IPS-15b (cell line): ENCODE data around the gene SLC6A17.

ENCODE experiments used
- H3K27me3 ChIP-seq: one replicate; pipeline ENCODE4 v1.6.1; 2013; ENCODE audit warnings: low read length; ENCODE audit not compliant: control insufficient read depth, insufficient read depth
- H3K36me3 ChIP-seq: one replicate; pipeline ENCODE4 v1.6.1; 2013; ENCODE audit warnings: low read length; ENCODE audit not compliant: control insufficient read depth, insufficient read depth
- H3K4me1 ChIP-seq: one replicate; pipeline ENCODE4 v1.6.1; 2013; ENCODE audit warnings: mild to moderate bottlenecking, low read length; ENCODE audit not compliant: control insufficient read depth, insufficient read depth
- H3K4me3 ChIP-seq: one replicate; pipeline ENCODE4 v1.5.1; 2013; ENCODE audit warnings: low read depth, low read length
- H3K9ac ChIP-seq: one replicate; pipeline ENCODE4 v1.6.1; 2013; ENCODE audit warnings: low read depth, mild to moderate bottlenecking, low read length
- H3K9me3 ChIP-seq: one replicate; pipeline ENCODE4 v1.6.1; 2013; ENCODE audit warnings: mild to moderate bottlenecking, low read length; ENCODE audit not compliant: control insufficient read depth, insufficient read depth

Gene SLC6A17

GRCh38 chr1:110230381-110231199 lies 80.3 kb downstream of the SLC6A17 start:
- Histone ChIP-seq H3K4me3 (no peak overlapping the region), H3K36me3 (peaks cover 15% of the 10 kb centered on the region), H3K4me1 (no peaks in the 10 kb centered on the region), H3K9me3 (no peaks in the 10 kb centered on the region), H3K27me3 (no peaks in the 10 kb centered on the region), H3K9ac (peak overlapping the region; percentile 12)

- Histone ChIP-seq H3K4me3 (no peak overlapping the region), H3K36me3 (peaks cover 10% of the 10 kb centered on the region), H3K9ac (no peak overlapping the region), H3K9me3 (no peaks in the 10 kb centered on the region), H3K4me1 (peaks cover 5% of the 10 kb centered on the region), H3K27me3 (no peaks in the 10 kb centered on the region)
Observed at GRCh38 chr1:110233861-110234260, 83.6 kb downstream of the SLC6A17 start.

- Histone ChIP-seq H3K4me1 (peaks cover 5% of the 10 kb centered on the region), H3K9ac (no peak overlapping the region), H3K27me3 (no peaks in the 10 kb centered on the region), H3K9me3 (no peaks in the 10 kb centered on the region), H3K4me3 (no peak overlapping the region), H3K36me3 (peaks cover 8% of the 10 kb centered on the region)
Observed at GRCh38 chr1:110234691-110235090, 84.4 kb downstream of the SLC6A17 start.

GRCh38 chr1:110235181-110235833 lies 85.0 kb downstream of the SLC6A17 start:
- Histone ChIP-seq H3K27me3 (no peaks in the 10 kb centered on the region), H3K4me1 (peaks cover 5% of the 10 kb centered on the region), H3K4me3 (no peak overlapping the region), H3K36me3 (peaks cover 8% of the 10 kb centered on the region), H3K9ac (no peak overlapping the region), H3K9me3 (no peaks in the 10 kb centered on the region)

GRCh38 chr1:110235834-110236682 lies 85.8 kb downstream of the SLC6A17 start:
- Histone ChIP-seq H3K9me3 (no peaks in the 10 kb centered on the region), H3K4me1 (peaks cover 5% of the 10 kb centered on the region), H3K36me3 (peaks cover 4% of the 10 kb centered on the region), H3K9ac (no peak overlapping the region), H3K27me3 (no peaks in the 10 kb centered on the region), H3K4me3 (no peak overlapping the region)

GRCh38 chr1:110237386-110238152 lies 87.3 kb downstream of the SLC6A17 start:
- Histone ChIP-seq H3K9me3 (no peaks in the 10 kb centered on the region), H3K9ac (no peak overlapping the region), H3K4me1 (peaks cover 16% of the 10 kb centered on the region), H3K4me3 (no peak overlapping the region), H3K27me3 (peaks cover 2% of the 10 kb centered on the region), H3K36me3 (peaks cover 2% of the 10 kb centered on the region)

- Histone ChIP-seq H3K4me1 (peaks cover 24% of the 10 kb centered on the region), H3K27me3 (peaks cover 9% of the 10 kb centered on the region), H3K36me3 (no peaks in the 10 kb centered on the region), H3K9ac (no peak overlapping the region), H3K9me3 (no peaks in the 10 kb centered on the region), H3K4me3 (no peak overlapping the region)
Observed at GRCh38 chr1:110239441-110240430, 89.4 kb downstream of the SLC6A17 start.

- no peak overlapping the region for H3K4me3 ChIP-seq
- H3K36me3 ChIP-seq = no peaks in the 10 kb centered on the region
- peaks cover 24% of the 10 kb centered on the region for H3K4me1 ChIP-seq
- peaks cover 9% of the 10 kb centered on the region for H3K27me3 ChIP-seq
- no peaks in the 10 kb centered on the region for H3K9me3 ChIP-seq
- no peak overlapping the region for H3K9ac ChIP-seq
Observed at GRCh38 chr1:110240476-110241210, 90.3 kb downstream of the SLC6A17 start.

- peaks cover 20% of the 10 kb centered on the region for H3K4me1 ChIP-seq
- no peaks in the 10 kb centered on the region for H3K9me3 ChIP-seq
- no peak overlapping the region for H3K4me3 ChIP-seq
- H3K36me3 ChIP-seq = no peaks in the 10 kb centered on the region
- H3K9ac ChIP-seq = no peak overlapping the region
- H3K27me3 ChIP-seq = peaks cover 9% of the 10 kb centered on the region
Observed at GRCh38 chr1:110241516-110241915, 91.2 kb downstream of the SLC6A17 start.

GRCh38 chr1:110242062-110242461 lies 91.8 kb downstream of the SLC6A17 start:
- Histone ChIP-seq H3K9me3 (no peaks in the 10 kb centered on the region), H3K27me3 (peaks cover 9% of the 10 kb centered on the region), H3K9ac (no peak overlapping the region), H3K4me1 (peaks cover 20% of the 10 kb centered on the region), H3K4me3 (no peak overlapping the region), H3K36me3 (no peaks in the 10 kb centered on the region)
